Endothelial cell of umbilical vein (primary cell): ENCODE results near the gene CNNM2.

Experiments used
- EZH2 ChIP-seq: IDR thresholded peaks from 2 replicates; pipeline ENCODE4 v1.6.1; 2012; ENCODE audit warnings: borderline replicate concordance, low read depth, mild to moderate bottlenecking, moderate library complexity, low read length, inconsistent platforms; ENCODE audit not compliant: severe bottlenecking
- FOS ChIP-seq: IDR thresholded peaks from 2 replicates; pipeline ENCODE4 v1.6.1; 2011; ENCODE audit warnings: mild to moderate bottlenecking, low read length, moderate library complexity, borderline replicate concordance; ENCODE audit not compliant: insufficient read depth
- GATA2 ChIP-seq: IDR thresholded peaks from 2 replicates; pipeline ENCODE4 v1.7.0; 2011; ENCODE audit warnings: low read depth, mild to moderate bottlenecking, moderate library complexity, mixed read lengths, low read length; ENCODE audit not compliant: insufficient read length, insufficient read depth
- JUN ChIP-seq: IDR thresholded peaks from 2 replicates; pipeline ENCODE4 v1.6.1; 2011; ENCODE audit warnings: borderline replicate concordance, low read depth; ENCODE audit not compliant: insufficient read length, insufficient read depth
- POLR2A ChIP-seq: IDR thresholded peaks from 2 replicates; pipeline ENCODE4 v1.6.1; 2012; ENCODE audit warnings: low read depth, mild to moderate bottlenecking, control low read depth, low read length
- POLR2AphosphoS5 ChIP-seq: IDR thresholded peaks from 2 replicates; pipeline ENCODE4 v1.6.1; 2012; ENCODE audit warnings: low read depth, mild to moderate bottlenecking, control low read depth, low read length, moderate library complexity; ENCODE audit not compliant: insufficient read depth
- TF ChIP-seq, protein P1 (sequence below), 2 donors: IDR thresholded peaks; 1 replicate in 1 of 2; 2 replicates in 1 of 2; pipeline ENCODE4 v1.5.1; 2011; ENCODE audit warnings: low read length in 2 of 2, mild to moderate bottlenecking in 2 of 2, moderate library complexity in 2 of 2, control low read depth in 1 of 2, inconsistent platforms in 1 of 2, low read depth in 1 of 2; ENCODE audit not compliant: insufficient read depth in 1 of 2; ENCODE audit errors: extremely low read depth in 1 of 2
- TF ChIP-seq, protein P2 (sequence below): IDR thresholded peaks from 2 replicates; pipeline ENCODE4 v1.6.1; 2011; ENCODE audit not compliant: insufficient read depth, insufficient read length

DNA sequence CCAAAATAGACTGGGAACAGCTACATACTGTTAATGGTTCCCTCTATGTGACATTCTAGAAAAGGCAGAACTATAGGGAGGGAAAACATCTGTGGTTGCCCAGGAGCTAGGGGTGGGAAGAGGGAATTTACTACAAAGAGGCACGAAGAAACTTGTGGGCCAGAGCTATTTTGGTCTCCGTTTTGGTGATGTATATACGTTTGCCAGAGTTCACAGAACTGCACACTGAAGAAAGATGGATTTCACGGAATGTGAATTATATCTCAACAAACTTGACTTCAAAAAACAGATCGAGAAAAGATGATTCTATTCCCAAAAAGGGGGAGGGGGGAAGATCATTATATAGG lies 49.2 kb upstream of the CNNM2 start:
- TF ChIP-seq POLR2A: no peak
- TF ChIP-seq JUN: no peak
- TF ChIP-seq, protein P1, sequence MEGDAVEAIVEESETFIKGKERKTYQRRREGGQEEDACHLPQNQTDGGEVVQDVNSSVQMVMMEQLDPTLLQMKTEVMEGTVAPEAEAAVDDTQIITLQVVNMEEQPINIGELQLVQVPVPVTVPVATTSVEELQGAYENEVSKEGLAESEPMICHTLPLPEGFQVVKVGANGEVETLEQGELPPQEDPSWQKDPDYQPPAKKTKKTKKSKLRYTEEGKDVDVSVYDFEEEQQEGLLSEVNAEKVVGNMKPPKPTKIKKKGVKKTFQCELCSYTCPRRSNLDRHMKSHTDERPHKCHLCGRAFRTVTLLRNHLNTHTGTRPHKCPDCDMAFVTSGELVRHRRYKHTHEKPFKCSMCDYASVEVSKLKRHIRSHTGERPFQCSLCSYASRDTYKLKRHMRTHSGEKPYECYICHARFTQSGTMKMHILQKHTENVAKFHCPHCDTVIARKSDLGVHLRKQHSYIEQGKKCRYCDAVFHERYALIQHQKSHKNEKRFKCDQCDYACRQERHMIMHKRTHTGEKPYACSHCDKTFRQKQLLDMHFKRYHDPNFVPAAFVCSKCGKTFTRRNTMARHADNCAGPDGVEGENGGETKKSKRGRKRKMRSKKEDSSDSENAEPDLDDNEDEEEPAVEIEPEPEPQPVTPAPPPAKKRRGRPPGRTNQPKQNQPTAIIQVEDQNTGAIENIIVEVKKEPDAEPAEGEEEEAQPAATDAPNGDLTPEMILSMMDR (IDR thresholded peaks at IDR 0.05; ENCODE audit: extremely low read depth in 1 of 2, insufficient read depth in 1 of 2, low read depth in 1 of 2, low read length in 2 of 2): no peak
- TF ChIP-seq EZH2: no peak
- TF ChIP-seq POLR2AphosphoS5: no peak
- TF ChIP-seq, protein P2, sequence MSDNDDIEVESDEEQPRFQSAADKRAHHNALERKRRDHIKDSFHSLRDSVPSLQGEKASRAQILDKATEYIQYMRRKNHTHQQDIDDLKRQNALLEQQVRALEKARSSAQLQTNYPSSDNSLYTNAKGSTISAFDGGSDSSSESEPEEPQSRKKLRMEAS: no peak
- TF ChIP-seq GATA2: no peak
- no peak for TF ChIP-seq FOS
